GM19043 (cell line): ENCODE data around the gene TMEM59L.

ENCODE experiments used
- ATAC-seq: cut with Tn5 transposase; IDR thresholded peaks from one replicate; pipeline ENCODE4 v1.9.1; 2021; ENCODE audit warnings: low read depth; ENCODE audit not compliant: unreplicated experiment

Gene TMEM59L

DNA sequence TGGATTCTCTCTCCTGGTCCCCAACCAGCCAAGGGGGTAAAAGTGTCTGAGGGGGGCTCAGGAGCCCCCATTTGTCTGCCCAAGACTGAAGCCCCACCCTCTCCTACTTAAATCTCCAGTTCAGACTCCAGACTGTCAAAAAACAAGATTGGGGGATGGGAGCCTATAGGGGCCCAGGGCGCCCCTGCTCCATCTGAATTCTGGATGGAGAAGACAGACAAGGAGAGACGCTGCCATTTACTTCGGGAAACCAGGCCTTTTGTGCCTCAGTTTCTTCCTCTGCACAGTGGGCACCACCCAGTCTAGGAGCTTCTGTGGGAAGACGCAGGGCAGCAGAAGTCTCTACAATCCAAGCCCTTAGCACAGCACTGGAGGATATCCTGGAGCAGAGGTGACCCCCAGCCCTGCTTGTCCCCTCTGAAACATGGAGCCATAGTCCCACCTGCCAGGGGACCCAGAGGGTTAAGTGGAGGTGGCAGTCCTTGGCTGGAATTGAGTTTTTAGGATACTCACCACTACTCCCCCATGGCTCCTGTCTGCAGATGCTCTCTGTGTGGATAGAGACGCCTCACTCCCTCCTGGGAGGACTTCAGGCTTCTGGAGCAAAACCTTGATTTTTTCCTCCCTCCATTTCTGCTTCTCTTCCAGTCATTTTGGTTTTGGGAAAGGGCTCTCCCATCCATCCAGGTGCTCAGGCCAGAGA, 4.4 kb upstream of the TMEM59L start:
- no peak for ATAC-seq

DNA sequence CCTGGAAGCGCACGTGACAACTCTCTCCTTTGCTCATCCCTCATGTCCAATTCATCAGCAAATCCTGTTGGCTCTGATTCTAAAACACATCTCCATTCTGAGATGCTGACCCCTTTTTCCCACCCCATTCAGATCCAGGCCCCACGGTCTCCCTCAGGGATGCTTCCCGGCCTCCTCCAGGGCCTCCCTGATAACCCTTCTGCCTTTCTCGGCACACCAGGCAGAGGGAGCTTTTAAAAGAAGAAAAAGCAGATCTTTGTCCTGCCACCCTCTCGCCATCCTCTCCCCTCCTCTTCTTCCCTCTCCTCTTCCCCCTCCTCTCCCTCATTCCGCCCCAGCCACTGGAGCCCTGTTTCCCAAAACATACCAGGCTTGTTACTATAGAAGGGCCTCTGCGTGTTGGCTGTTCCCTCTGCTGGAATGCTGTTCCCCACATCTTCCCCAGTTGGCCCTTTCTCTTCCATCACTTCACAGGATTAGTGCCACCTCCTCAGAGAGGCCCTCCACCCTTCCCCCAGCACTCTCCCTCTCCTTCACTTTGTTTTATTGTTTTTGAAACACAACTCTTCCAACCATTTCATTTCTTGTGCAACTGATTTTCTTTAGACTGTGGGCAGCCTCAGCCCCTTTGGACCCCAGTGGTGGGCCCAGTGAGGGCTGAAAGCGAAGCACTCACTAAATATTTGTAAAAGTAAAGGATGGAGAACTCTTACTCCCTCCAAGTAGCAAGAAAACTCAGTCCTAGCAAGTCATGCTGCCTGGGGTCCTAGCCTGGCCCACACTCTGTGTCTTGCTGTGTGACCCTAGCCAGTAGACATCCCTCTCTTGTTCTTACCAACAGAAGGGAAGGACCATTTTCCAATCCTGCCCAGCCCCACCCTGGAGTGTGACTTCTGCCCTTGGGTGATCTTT, 3.6 kb upstream of the TMEM59L start:
- no peak for ATAC-seq

- no peak for ATAC-seq
Measured at GRCh38 chr19:18609717-18610051, 3.0 kb upstream of the TMEM59L start.

GRCh38 chr19:18610245-18610555, 2.5 kb upstream of the TMEM59L start:
- no peak for ATAC-seq

GRCh38 chr19:18610556-18611326, 1.9 kb upstream of the TMEM59L start:
- ATAC-seq: no peak

DNA sequence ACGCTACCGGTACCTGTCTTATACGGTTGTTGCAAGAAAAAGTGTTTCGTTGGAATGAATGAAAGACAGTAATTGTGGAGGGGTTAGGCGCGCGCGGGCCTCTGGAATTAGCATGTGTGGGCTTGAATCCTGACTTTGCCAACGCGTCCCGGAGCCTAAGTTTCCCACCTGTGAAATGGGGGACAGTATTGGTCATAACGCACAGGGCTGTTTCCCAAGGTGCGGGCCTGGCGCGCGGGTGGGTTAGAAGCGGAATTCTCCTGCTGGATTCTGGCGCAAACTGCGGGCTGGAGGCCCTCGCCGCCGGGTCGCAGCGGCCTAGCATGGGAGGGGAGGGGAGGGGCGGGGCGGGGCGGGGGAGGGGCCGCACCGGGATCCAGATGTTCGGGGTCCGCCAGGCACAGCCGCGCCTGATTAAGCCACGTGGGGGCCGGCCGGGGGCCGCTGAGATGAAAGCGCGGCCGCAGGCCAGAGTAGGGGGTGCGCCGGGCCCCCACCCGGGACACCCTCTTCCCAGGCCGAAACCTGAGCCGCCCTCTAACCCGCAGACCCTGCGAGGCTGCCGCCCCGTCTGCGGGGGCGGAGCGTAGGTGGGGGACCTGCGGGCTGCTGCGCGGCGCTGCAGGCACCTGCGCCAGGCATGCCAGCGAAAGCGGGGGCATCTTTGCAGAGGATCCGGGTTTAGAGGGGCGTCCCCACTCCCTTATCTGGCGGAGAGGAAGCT, 1.2 kb upstream of the TMEM59L start:
- no peak for ATAC-seq

DNA sequence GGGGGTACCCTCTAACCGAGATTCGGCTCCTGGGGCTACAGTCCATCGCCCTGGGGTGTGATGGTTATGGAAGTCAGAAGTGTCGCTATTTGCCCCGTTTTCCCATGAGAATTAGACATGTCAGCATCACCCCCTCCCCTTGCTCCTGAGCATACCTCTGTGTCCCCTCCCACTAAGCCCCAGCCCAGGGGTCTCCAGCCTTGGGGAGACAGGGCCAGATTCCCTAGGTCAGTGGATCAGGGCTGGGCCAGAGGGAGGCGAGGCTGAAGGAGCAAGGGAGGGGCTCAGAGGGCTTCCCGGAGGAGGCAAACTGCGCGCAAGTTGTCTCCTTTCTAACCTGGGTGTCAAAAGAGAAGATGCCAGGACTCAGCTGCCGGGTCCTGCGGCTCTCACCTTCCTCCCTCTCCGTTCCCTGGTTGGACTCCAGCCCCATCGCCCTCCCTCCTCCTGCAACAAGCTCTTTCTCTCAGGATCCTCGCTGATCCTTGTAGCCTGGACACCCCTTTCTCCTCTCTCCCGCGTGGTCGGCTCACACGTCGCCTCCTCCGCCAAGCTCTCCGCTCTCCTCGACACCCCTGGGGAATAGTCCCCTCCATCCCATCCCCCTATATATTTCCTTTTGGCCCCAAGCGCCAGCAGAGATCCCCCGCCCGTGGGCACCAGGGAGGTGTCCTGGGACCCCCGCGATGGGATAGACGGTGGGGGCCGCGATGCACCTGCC, 459 bp upstream of the TMEM59L start:
- ATAC-seq: no peak

GRCh38 chr19:18613589-18614234, 1.0 kb downstream of the TMEM59L start:
- ATAC-seq: no peak

DNA sequence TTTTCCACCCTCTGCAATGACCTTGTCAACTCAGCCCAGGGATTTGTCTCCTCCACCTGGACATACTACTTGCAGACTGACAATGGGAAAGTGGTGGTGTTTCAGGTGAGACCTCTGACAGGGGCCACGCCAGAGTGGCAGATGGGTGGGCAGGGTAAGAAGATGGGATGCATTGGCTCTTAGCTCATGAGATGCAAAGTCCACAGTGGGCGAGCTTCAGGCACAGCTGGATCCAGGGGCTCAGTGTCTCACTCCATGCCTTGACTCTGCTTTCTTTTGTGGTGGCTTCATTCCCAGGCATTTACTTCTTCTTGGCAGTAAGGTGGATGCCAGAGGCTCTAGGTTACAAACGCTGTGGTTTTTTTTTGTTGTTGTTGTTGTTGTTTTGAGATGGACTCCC, 3.4 kb downstream of the TMEM59L start:
- no peak for ATAC-seq

DNA sequence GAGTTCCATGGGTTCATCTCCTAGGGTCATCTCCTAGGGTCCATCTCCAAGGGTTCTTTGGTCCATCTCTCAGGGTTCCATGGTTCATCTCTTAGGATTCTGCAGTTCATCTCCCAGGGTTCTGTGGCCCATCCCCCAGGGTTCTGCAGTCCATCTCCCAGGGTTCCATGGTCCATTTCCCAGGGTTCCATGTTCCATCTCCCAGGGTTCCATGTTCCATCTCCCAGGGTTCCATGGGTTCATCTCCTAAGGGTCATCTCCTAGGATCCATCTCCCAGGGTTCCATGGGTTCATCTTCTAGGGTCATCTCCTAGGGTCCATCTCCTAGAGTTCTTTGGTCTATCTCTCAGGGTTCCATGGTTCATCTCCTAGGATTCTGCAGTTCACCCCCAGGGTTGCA, 4.9 kb downstream of the TMEM59L start:
- no peak for ATAC-seq

DNA sequence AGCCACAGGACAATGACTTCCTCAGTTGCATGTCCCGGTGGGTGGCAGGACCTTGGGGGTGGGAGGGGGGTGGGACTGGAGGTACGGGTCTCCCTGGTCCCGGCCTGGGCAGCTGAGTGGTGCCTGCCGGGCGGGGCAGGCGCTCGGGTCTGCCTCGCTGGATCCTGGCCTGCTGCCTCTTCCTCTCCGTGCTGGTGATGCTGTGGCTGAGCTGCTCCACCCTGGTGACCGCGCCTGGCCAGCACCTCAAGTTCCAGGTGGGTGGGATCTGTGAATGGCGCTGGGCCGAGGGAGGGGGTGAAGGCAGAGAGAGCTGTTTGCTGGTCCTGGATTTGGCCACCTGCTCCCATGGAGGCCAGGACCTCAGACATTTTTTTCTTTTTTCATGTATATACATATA, 5.6 kb downstream of the TMEM59L start:
- ATAC-seq: no peak

DNA sequence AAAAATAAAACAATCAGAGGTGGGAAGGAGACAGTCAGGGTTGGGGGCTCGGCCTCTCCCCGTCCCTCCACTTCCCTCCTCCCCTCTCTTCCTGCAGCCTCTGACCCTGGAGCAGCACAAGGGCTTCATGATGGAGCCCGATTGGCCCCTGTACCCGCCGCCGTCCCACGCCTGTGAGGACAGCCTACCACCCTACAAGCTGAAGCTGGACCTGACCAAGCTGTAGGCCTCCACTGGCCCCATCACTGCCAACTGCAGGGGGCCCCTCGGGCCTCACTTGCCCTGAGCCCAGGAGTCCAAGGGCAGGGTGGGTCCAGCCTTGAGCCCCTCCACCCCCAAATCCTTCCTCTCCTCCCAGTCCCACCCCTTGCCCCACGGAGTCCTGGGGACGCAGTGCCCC, 7.6 kb downstream of the TMEM59L start:
- ATAC-seq: no peak

- ATAC-seq: no peak
Measured at GRCh38 chr19:18620902-18621301, 8.2 kb downstream of the TMEM59L start.

GRCh38 chr19:18626906-18627305, 14.2 kb downstream of the TMEM59L start:
- ATAC-seq: no peak

DNA sequence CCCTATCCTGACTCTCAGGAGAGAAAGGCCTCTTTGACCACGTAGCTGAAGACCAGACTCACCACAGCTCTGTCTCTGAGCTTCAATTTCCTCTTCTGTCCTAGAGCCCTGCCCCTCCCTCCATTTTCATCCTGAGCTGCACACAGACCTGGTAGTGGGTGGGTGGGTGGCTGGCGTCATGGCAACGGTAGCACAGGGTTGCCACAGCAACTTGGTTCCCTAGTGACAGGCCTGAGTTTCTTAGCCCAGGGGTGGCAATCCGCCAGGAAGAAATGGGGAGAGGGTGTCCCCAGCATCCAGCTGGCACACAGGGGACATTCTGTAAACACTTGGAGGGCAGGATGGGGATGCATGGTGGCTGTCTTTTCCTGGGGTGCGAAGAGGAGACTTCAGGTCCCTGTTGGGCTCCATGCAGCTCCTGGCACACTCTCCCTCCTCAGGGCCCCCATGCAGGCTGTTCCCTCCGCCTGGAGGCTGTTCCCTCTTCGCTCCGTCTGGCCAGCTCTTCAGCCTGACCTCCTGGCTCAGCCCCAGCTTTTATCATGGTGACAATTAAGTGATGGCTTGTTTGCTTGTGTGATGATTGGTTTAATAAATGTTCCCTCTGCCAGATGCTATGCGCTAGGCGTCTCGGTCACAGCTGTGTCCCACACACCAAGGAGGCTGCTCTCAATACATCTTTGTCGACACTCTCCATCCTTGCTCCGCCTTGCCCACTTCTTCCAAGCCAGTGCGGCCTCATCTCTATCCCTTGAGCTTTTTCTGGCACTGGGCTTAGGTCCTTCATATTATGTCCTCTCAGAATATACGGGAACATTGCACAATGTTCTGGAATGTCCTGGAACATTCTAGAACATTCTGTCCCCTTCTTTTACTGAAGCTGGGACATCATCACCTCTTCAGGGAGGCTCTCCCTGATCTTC, 16.8 kb downstream of the TMEM59L start:
- ATAC-seq: no peak

- ATAC-seq: no peak
Measured at GRCh38 chr19:18633321-18633720, 20.7 kb downstream of the TMEM59L start.

DNA sequence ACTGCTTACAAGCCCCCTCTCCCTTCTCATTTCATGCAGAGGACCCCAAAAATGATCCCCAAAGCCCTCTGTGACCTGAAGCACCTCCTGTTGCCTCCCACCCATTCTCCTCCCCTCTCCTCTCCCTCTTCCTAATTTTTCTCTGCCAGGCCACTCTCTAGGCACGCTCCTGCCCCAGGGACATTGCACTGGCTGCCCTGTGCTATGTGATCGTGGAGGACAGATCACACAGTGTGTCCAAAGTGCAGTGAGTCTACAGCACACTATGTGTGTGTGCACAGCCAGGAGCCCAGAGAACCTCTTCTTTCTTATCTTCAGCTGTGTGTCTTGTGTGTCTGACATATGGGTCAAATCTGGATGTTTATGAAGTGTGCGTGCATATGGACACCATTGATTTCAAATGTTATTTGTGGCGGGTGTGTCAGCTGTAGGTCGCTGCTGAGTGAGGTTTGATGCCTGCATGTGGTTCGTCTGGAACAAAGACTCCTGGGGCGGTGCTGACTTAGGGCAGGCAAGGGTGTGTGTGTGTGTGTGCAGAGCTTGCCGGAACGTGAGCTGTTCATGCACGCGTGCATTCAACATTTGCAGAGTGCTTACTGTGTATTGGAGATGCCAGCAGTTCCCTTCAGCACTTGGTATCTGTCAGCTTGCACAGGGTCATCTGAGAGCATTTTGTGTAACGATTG, 22.1 kb downstream of the TMEM59L start:
- no peak for ATAC-seq

- ATAC-seq: no peak
Measured at GRCh38 chr19:18635831-18636182, 23.1 kb downstream of the TMEM59L start.
